H9 (cell line): Measurements from ENCODE around the gene ABCC11. TPM values are rescaled to one million over a fixed set of nuclear protein-coding genes. Genes with fewer than 3 reads are reported as not detected.

Experiments
- DNase-seq: peaks from one replicate; pipeline ENCODE4 v3.0.0-alpha.2; 2017
- H2AFZ ChIP-seq: one replicate; pipeline ENCODE4 v1.6.1; 2013; ENCODE audit warnings: mild to moderate bottlenecking, low read length, control low read depth, moderate library complexity
- H2AK5ac ChIP-seq: 2 replicates; pipeline ENCODE4 v1.6.1; 2013; ENCODE audit warnings: low read length, control low read depth, mixed read lengths; ENCODE audit not compliant: insufficient read length
- H2BK120ac ChIP-seq: one replicate; pipeline ENCODE4 v1.6.1; 2013; ENCODE audit warnings: low read depth, mild to moderate bottlenecking, low read length, control low read depth, inconsistent platforms; ENCODE audit not compliant: poor library complexity, severe bottlenecking
- H2BK12ac ChIP-seq: 2 replicates; pipeline ENCODE4 v1.6.1; 2013; ENCODE audit warnings: low read length, control low read depth, mixed read lengths, low read depth; ENCODE audit not compliant: insufficient read length
- H2BK15ac ChIP-seq: 2 replicates; pipeline ENCODE4 v1.6.1; 2013; ENCODE audit warnings: low read depth, low read length, control low read depth
- H2BK20ac ChIP-seq: one replicate; pipeline ENCODE4 v1.6.1; 2013; ENCODE audit warnings: low read depth, mild to moderate bottlenecking, low read length, control low read depth, inconsistent platforms; ENCODE audit not compliant: poor library complexity, severe bottlenecking
- H2BK5ac ChIP-seq: 2 replicates; pipeline ENCODE4 v1.6.1; 2013; ENCODE audit warnings: low read length, control low read depth, mixed read lengths; ENCODE audit not compliant: insufficient read length
- H3K14ac ChIP-seq: 2 replicates; pipeline ENCODE4 v1.6.1; 2013; ENCODE audit warnings: low read length, control low read depth; ENCODE audit not compliant: insufficient read depth
- H3K18ac ChIP-seq: 2 replicates; pipeline ENCODE4 v1.6.1; 2013; ENCODE audit warnings: low read depth, mild to moderate bottlenecking, mixed read lengths, low read length, control low read depth; ENCODE audit not compliant: insufficient read length
- H3K23ac ChIP-seq: 2 replicates; pipeline ENCODE4 v1.6.1; 2013; ENCODE audit warnings: low read length, control low read depth, mixed read lengths, low read depth; ENCODE audit not compliant: insufficient read length
- H3K23me2 ChIP-seq: 2 replicates; pipeline ENCODE4 v1.6.1; 2013; ENCODE audit warnings: low read depth, mild to moderate bottlenecking, mixed read lengths, low read length, control low read depth; ENCODE audit not compliant: insufficient read length, poor library complexity, severe bottlenecking
- H3K27ac ChIP-seq: 2 replicates; pipeline ENCODE4 v1.5.1; 2013; ENCODE audit warnings: low read length, control low read depth, mixed read lengths, low read depth; ENCODE audit not compliant: insufficient read length
- H3K27me3 ChIP-seq: 2 replicates; pipeline ENCODE4 v1.6.1; 2013; ENCODE audit warnings: low read length, control low read depth, inconsistent platforms; ENCODE audit not compliant: insufficient read depth
- H3K4ac ChIP-seq: 2 replicates; pipeline ENCODE4 v1.6.1; 2013; ENCODE audit warnings: low read depth, mild to moderate bottlenecking, control low read depth, inconsistent platforms, low read length, moderate library complexity
- H3K4me1 ChIP-seq: 2 replicates; pipeline ENCODE4 v1.6.1; 2013; ENCODE audit warnings: low read length, control low read depth, inconsistent platforms; ENCODE audit not compliant: insufficient read depth
- H3K4me2 ChIP-seq: 2 replicates; pipeline ENCODE4 v1.6.1; 2013; ENCODE audit warnings: low read length, control low read depth, mixed read lengths; ENCODE audit not compliant: insufficient read length, insufficient read depth
- H3K56ac ChIP-seq: 2 replicates; pipeline ENCODE4 v1.6.1; 2013; ENCODE audit warnings: low read depth, mild to moderate bottlenecking, mixed read lengths, low read length, control low read depth; ENCODE audit not compliant: insufficient read length
- H3K79me1 ChIP-seq: 2 replicates; pipeline ENCODE4 v1.6.1; 2013; ENCODE audit warnings: low read depth, mild to moderate bottlenecking, moderate library complexity, low read length, control low read depth, inconsistent platforms; ENCODE audit not compliant: insufficient read depth, poor library complexity, severe bottlenecking
- H3K79me2 ChIP-seq: 2 replicates; pipeline ENCODE4 v1.6.1; 2013; ENCODE audit warnings: low read length, control low read depth, inconsistent platforms; ENCODE audit not compliant: insufficient read depth
- H3K9ac ChIP-seq: 2 replicates; pipeline ENCODE4 v1.6.1; 2013; ENCODE audit warnings: low read length, control low read depth, mixed read lengths; ENCODE audit not compliant: insufficient read length; ENCODE audit errors: extremely low read depth
- H3K9me3 ChIP-seq: one replicate; pipeline ENCODE4 v1.6.1; 2013; ENCODE audit warnings: low read depth, low read length, inconsistent platforms; ENCODE audit not compliant: control insufficient read depth
- H3T11ph ChIP-seq: one replicate; pipeline ENCODE4 v1.6.1; 2013; ENCODE audit warnings: mild to moderate bottlenecking, low read length, control low read depth, inconsistent platforms
- H4K20me1 ChIP-seq: one replicate; pipeline ENCODE4 v1.6.1; 2013; ENCODE audit not compliant: control insufficient read depth, insufficient read length, insufficient read depth
- H4K5ac ChIP-seq: 2 replicates; pipeline ENCODE4 v1.6.1; 2013; ENCODE audit warnings: low read depth, mild to moderate bottlenecking, mixed read lengths, low read length, control low read depth; ENCODE audit not compliant: insufficient read length
- H4K8ac ChIP-seq: replicated peaks from 2 replicates; pipeline ENCODE4 v1.6.1; 2013; ENCODE audit warnings: low read length, control low read depth, mixed read lengths, low read depth; ENCODE audit not compliant: insufficient read length
- H4K91ac ChIP-seq: 2 replicates; pipeline ENCODE4 v1.6.1; 2013; ENCODE audit warnings: low read depth, mild to moderate bottlenecking, moderate library complexity, mixed read lengths, low read length, control low read depth; ENCODE audit not compliant: insufficient read length
- H3K27ac Mint-ChIP-seq, 3 experiments: 2 replicates in 2 of 3; 3 replicates in 1 of 3; pipeline ENCODE4 v1.8.0; 2020 to 2021; ENCODE audit warnings: mixed read lengths in 3 of 3, mild to moderate bottlenecking in 1 of 3, moderate library complexity in 1 of 3
- H3K27me3 Mint-ChIP-seq: 2 replicates; pipeline ENCODE4 v1.8.0; 2021; ENCODE audit warnings: low read depth, mild to moderate bottlenecking, moderate library complexity, mixed read lengths
- H3K36me3 Mint-ChIP-seq, 3 experiments: 2 replicates in 2 of 3; 3 replicates in 1 of 3; pipeline ENCODE4 v1.8.0; 2020 to 2021; ENCODE audit warnings: low read depth in 3 of 3, mixed read lengths in 3 of 3; ENCODE audit not compliant: insufficient read depth in 1 of 3
- H3K4me1 Mint-ChIP-seq, 2 experiments: 2 replicates each; pipeline ENCODE4 v1.8.0; 2020; ENCODE audit warnings: mixed read lengths in 2 of 2
- H3K4me3 Mint-ChIP-seq, 2 experiments: 2 replicates in 1 of 2; 3 replicates in 1 of 2; pipeline ENCODE4 v1.8.0; 2020 to 2021; ENCODE audit warnings: mild to moderate bottlenecking in 2 of 2, mixed read lengths in 2 of 2, moderate library complexity in 1 of 2
- H3K9me3 Mint-ChIP-seq, 2 experiments: 2 replicates in 1 of 2; 3 replicates in 1 of 2; pipeline ENCODE4 v1.8.0; 2020; ENCODE audit warnings: mild to moderate bottlenecking in 2 of 2, mixed read lengths in 2 of 2, moderate library complexity in 1 of 2
- WGBS: extraction: QIAGEN DNeasy Blood & Tissue Kit; methylation state at CpG from one replicate; pipeline ENCODE4 v1.1.7; 2013; ENCODE audit warnings: missing lambda C conversion rate, low lambda C conversion rate, mixed read lengths; ENCODE audit not compliant: insufficient read length; ENCODE audit errors: extremely low coverage; 5-methylcytosine and 5-hydroxymethylcytosine counted together
- total RNA-seq: library from RNA; stranded (reverse); gene quantifications from 2 replicates; pipeline ENCODE4 v1.2.1, GENCODE V29; 2021
- TF ChIP-seq, protein P1 (sequence below): fragments of 200-600 bp; sonication (generic); conservative IDR thresholded peaks from 3 replicates; pipeline ENCODE4 v1.8.0; 2021; ENCODE audit warnings: antibody characterized with exemption, mild to moderate bottlenecking

Gene ABCC11
- total RNA-seq, 1 experiment from 2014 or later: 0.33 TPM

GRCh38 chr16:48184681-48185080 is 62.7 kb downstream of the ABCC11 start:
- Mint-ChIP-seq H3K9me3 (no peaks in the 10 kb centered on the region), H3K27me3 (no peaks in the 10 kb centered on the region), H3K27ac (no peak overlapping the region), H3K4me3 (no peak overlapping the region), H3K4me1 (peaks cover 2 to 7% of the 10 kb centered on the region in 2 experiments; a peak in 3 of 4 replicates), H3K36me3 (no peaks in the 10 kb centered on the region; a peak in 1 of 7 replicates)
- H3K79me1 ChIP-seq: no peaks in the 10 kb centered on the region
- H2BK120ac ChIP-seq: no peak overlapping the region
- H4K5ac ChIP-seq: no peak overlapping the region
- no peak overlapping the region for H3K9ac ChIP-seq
- H2BK5ac ChIP-seq: no peak overlapping the region
- H3K4me1 ChIP-seq: no peaks in the 10 kb centered on the region
- H2BK20ac ChIP-seq: no peak overlapping the region
- WGBS: no CpG with 5 or more reads among the region's 6 CpGs
- H3K79me2 ChIP-seq: no peaks in the 10 kb centered on the region
- H2AK5ac ChIP-seq: no peak overlapping the region
- H2AFZ ChIP-seq: no peak overlapping the region
- DNase-seq: no peak
- H3T11ph ChIP-seq: no peak overlapping the region
- no peaks in the 10 kb centered on the region for H3K23me2 ChIP-seq
- no peak overlapping the region for H3K56ac ChIP-seq
- no peak overlapping the region for H4K91ac ChIP-seq
- no peak overlapping the region for H3K23ac ChIP-seq
- H3K4ac ChIP-seq: no peak overlapping the region
- H3K14ac ChIP-seq: no peak overlapping the region
- no peak overlapping the region for H3K18ac ChIP-seq
- no peak overlapping the region; the same call in 1 of the 2 replicates for H2BK15ac ChIP-seq
- H3K4me2 ChIP-seq: no peak overlapping the region
- no peak overlapping the region for H4K8ac ChIP-seq
- TF ChIP-seq, protein P1, sequence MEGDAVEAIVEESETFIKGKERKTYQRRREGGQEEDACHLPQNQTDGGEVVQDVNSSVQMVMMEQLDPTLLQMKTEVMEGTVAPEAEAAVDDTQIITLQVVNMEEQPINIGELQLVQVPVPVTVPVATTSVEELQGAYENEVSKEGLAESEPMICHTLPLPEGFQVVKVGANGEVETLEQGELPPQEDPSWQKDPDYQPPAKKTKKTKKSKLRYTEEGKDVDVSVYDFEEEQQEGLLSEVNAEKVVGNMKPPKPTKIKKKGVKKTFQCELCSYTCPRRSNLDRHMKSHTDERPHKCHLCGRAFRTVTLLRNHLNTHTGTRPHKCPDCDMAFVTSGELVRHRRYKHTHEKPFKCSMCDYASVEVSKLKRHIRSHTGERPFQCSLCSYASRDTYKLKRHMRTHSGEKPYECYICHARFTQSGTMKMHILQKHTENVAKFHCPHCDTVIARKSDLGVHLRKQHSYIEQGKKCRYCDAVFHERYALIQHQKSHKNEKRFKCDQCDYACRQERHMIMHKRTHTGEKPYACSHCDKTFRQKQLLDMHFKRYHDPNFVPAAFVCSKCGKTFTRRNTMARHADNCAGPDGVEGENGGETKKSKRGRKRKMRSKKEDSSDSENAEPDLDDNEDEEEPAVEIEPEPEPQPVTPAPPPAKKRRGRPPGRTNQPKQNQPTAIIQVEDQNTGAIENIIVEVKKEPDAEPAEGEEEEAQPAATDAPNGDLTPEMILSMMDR: no peak
- H3K9me3 ChIP-seq: no peaks in the 10 kb centered on the region
- H3K27me3 ChIP-seq: no peaks in the 10 kb centered on the region
- no peak overlapping the region for H3K27ac ChIP-seq
- H4K20me1 ChIP-seq: no peaks in the 10 kb centered on the region
- no peak overlapping the region for H2BK12ac ChIP-seq
